Activated T-cell treated with anti-CD3 and anti-CD28 coated beads, Interleukin-2, amount 50 U/mL, for 24 hours (primary cell): ENCODE data around the gene APLF.
"Not testable (repeated sequence)": the region's sequence is repeated elsewhere in the genome, so short reads cannot be mapped to it uniquely, and the experiment has no call there.

ENCODE experiments used
- DNase-seq: peaks from one replicate; pipeline ENCODE4 v3.0.0-alpha.2; 2020
- H3K27ac Mint-ChIP-seq: 2 replicates; pipeline ENCODE4 v1.8.0; 2020; ENCODE audit warnings: mild to moderate bottlenecking, mixed read lengths
- H3K27me3 Mint-ChIP-seq: 2 replicates; pipeline ENCODE4 v1.8.0; 2020; ENCODE audit warnings: mixed read lengths
- H3K36me3 Mint-ChIP-seq: 2 replicates; pipeline ENCODE4 v1.8.0; 2020; ENCODE audit warnings: low read depth, mixed read lengths
- H3K4me1 Mint-ChIP-seq: 2 replicates; pipeline ENCODE4 v1.8.0; 2020; ENCODE audit warnings: low read depth, mixed read lengths
- H3K4me3 Mint-ChIP-seq: 2 replicates; pipeline ENCODE4 v1.8.0; 2020; ENCODE audit warnings: mild to moderate bottlenecking, moderate library complexity, mixed read lengths
- H3K9me3 Mint-ChIP-seq: 2 replicates; pipeline ENCODE4 v1.8.0; 2020; ENCODE audit warnings: mixed read lengths

The APLF gene

DNA sequence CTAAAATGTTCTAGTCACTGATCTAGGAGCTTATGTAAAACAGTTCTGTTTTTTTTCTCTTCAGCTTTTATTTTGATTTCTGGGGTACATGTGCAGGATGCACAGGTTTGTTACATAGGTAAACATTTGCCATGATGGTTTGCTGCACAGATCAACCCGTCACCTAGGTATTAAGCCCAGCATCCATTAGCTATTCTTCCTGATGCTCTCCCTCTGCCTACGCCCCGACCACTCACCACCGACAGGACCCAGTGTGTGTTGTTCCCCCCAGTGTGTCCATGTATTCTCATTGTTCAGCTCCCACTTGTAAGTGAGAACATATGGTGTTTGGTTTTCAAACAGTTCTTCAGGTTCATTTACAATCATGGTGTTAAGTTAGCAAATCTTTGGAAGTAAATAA is 91.2 kb downstream of the APLF start:
- no peak for DNase-seq
- peaks cover 10% of the 10 kb centered on the region for H3K4me1 Mint-ChIP-seq
- no peak overlapping the region for H3K4me3 Mint-ChIP-seq
- H3K9me3 Mint-ChIP-seq, result no peaks in the 10 kb centered on the region
- H3K27ac Mint-ChIP-seq, result no peak overlapping the region
- H3K27me3 Mint-ChIP-seq, result no peaks in the 10 kb centered on the region
- H3K36me3 Mint-ChIP-seq, result no peaks in the 10 kb centered on the region

DNA sequence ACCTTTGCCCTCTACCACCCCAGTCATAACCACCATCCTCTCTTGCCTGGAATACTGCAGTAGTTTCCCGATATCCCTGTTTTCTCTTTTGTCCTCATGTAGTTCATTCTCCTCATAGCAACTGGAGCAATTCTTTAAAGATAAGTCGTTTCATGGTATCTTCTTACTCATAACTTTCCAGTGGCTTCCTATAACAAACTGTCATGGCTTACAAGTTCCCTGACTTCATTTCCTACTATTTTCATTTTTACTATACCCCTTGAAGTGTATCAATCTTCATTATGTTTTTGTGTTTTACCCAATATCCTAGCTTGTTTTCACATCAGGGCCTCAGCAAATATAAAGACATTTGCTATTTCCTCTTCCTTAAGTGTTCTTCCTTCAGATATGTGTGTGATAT is 92.3 kb downstream of the APLF start:
- H3K27ac Mint-ChIP-seq, result no peak overlapping the region
- no peak for DNase-seq
- H3K27me3 Mint-ChIP-seq, result no peaks in the 10 kb centered on the region
- H3K9me3 Mint-ChIP-seq, result no peaks in the 10 kb centered on the region
- no peaks in the 10 kb centered on the region for H3K36me3 Mint-ChIP-seq
- peaks cover 10% of the 10 kb centered on the region for H3K4me1 Mint-ChIP-seq
- no peak overlapping the region for H3K4me3 Mint-ChIP-seq

DNA sequence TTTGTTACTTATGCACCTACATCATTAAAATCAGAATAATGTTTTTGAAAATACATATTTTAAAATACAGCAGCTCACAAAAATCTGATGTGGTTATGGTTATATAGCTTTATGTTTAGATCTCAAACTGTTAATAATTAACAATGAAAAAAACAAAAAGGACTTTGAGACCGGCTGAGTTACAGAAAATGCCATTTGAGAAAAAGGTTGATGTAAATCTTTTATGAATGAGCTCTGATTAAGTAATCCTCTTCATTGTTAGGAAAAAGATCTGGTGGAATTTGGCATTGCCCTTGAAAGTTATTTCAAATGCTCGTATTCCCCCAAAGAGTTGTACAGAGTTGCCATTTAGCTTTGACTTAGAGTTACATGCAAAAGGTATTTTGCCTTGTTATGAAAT is 93.2 kb downstream of the APLF start:
- H3K36me3 Mint-ChIP-seq, result no peaks in the 10 kb centered on the region
- H3K4me1 Mint-ChIP-seq, result peaks cover 10% of the 10 kb centered on the region
- H3K9me3 Mint-ChIP-seq, result no peaks in the 10 kb centered on the region
- no peaks in the 10 kb centered on the region for H3K27me3 Mint-ChIP-seq
- H3K27ac Mint-ChIP-seq, result no peak overlapping the region
- no peak overlapping the region for H3K4me3 Mint-ChIP-seq
- DNase-seq, result no peak

DNA sequence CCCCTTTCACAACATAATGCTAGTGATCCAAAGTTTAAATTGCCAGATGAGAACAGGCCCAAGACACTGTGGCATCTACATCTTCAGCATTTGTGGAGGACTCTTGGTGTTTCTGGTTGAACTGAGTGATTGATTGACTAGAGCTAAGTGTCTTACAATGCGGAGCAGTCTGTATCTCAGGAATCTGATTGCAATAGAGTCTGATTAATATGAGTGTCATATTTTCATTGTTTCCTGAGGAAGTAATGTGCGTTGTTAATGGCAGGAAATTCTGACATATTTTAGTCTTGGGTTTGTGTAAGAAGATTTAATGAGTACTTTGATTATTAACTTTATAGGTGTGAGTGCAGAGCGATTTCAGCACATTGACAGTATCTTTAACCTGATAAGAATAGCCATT is 94.0 kb downstream of the APLF start:
- Mint-ChIP-seq H3K4me1 (peaks cover 10% of the 10 kb centered on the region), H3K27ac (no peak overlapping the region), H3K9me3 (no peaks in the 10 kb centered on the region), H3K4me3 (no peak overlapping the region), H3K27me3 (no peaks in the 10 kb centered on the region), H3K36me3 (no peaks in the 10 kb centered on the region)
- no peak for DNase-seq

DNA sequence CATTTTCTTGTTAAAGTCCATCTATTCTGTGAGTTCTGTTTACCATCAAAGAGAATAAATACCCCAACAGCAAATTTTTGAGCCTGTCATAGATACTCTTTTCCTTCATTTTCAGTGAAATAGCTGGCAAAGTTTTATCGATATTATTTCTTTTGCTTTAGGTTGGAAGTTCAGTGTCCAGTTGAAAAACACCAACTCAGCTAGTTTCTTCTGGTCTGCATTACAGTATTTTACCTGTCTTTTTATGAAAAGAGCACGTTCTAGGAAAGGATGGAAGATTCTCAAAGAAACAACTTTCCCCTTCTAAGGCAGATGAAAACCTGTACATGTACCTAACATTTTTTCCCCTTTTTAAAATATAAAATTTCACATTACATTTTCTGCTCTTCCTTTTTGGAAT is 95.5 kb downstream of the APLF start:
- H3K9me3 Mint-ChIP-seq, result no peaks in the 10 kb centered on the region
- no peak overlapping the region for H3K27ac Mint-ChIP-seq
- H3K4me1 Mint-ChIP-seq, result peaks cover 10% of the 10 kb centered on the region
- H3K36me3 Mint-ChIP-seq, result no peaks in the 10 kb centered on the region
- no peak overlapping the region for H3K4me3 Mint-ChIP-seq
- DNase-seq, result no peak
- H3K27me3 Mint-ChIP-seq, result no peaks in the 10 kb centered on the region

DNA sequence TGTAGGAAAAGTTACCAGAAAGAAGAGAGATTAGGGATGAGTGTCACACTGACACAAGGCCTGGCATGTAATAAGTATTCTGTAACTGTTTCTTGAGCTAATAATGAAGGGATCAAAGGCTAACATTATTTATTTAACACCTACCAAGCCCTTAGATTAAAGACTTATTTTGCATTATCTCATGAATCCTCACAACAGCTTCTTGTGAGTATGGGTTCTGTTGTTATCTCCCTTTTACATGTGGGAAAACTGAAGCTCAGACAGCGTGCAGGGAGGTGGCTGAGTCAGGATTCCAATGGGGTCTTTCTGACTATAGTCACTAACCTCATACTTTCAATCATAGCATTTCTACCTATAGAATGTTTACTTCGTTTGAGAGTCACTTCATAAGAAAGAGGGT is 97.0 kb downstream of the APLF start:
- DNase-seq, result no peak
- peaks cover 5% of the 10 kb centered on the region for H3K4me1 Mint-ChIP-seq
- no peak overlapping the region for H3K4me3 Mint-ChIP-seq
- H3K27ac Mint-ChIP-seq, result no peak overlapping the region
- no peaks in the 10 kb centered on the region for H3K9me3 Mint-ChIP-seq
- H3K36me3 Mint-ChIP-seq, result no peaks in the 10 kb centered on the region
- no peaks in the 10 kb centered on the region for H3K27me3 Mint-ChIP-seq

DNA sequence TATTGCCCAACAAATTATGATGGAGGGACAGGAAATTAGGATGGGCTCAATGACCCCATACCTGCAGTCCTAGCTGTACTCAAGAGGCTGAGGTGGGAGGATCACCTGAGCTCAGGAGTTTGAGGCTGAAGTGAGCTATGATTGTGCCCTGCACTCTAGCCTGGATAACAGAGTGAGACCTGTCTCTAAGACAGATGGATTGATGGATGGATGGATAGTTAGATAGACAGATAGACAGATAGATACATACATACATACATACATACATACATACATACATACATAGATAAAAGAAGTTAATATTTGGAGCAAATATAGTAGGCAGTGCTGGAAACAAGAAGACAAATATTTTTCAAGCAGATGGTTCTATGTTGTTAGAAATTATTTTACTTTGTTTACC is 97.9 kb downstream of the APLF start:
- DNase-seq, result no peak
- Mint-ChIP-seq H3K9me3 (no peaks in the 10 kb centered on the region), H3K36me3 (peaks cover 1% of the 10 kb centered on the region), H3K27me3 (no peaks in the 10 kb centered on the region), H3K4me1 (no peaks in the 10 kb centered on the region), H3K4me3 (no peak overlapping the region), H3K27ac (no peak overlapping the region)

DNA sequence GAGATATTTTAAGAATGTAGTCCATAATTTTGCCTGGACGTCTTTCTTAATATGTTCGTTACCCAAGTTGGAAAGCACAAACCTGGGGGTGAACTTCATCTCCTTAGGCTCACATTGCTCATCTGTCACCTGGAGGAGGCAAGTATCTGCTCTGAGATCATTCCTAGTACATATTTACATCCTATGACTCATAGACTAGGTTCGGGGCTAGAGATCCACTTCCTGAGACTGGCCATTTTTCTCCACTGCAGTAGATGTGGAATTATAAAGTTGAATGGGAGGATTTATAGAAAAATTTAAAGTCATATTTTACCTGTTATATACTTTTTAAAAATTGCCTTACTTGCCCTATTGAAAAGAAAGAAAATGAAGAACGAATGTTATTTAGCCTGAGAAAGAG is 98.5 kb downstream of the APLF start:
- peaks cover 5% of the 10 kb centered on the region for H3K36me3 Mint-ChIP-seq
- H3K27me3 Mint-ChIP-seq, result no peaks in the 10 kb centered on the region
- no peak overlapping the region for H3K27ac Mint-ChIP-seq
- no peak for DNase-seq
- H3K4me3 Mint-ChIP-seq, result no peak overlapping the region
- H3K4me1 Mint-ChIP-seq, result no peaks in the 10 kb centered on the region
- H3K9me3 Mint-ChIP-seq, result no peaks in the 10 kb centered on the region

DNA sequence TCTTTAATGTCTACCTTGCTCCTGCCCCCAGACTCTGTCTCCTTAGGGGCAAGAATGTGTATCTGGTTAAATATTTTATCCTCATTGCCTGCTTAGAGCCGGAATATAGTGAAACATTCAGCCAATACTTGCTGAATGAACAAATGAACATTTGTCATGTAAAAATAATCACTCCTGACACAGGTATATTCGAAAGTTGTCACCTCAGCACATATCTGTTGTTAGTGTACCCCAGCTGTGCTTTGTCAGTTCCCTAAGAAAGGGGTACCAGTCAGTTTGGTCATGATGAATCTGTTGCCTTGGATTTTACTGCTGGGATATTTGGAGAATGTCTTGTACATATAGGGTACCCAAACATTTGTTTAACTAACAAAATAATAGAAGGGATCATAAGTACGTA is 99.0 kb downstream of the APLF start:
- Mint-ChIP-seq H3K4me3 (no peak overlapping the region), H3K4me1 (no peaks in the 10 kb centered on the region), H3K27ac (no peak overlapping the region), H3K27me3 (no peaks in the 10 kb centered on the region), H3K9me3 (no peaks in the 10 kb centered on the region), H3K36me3 (peaks cover 5% of the 10 kb centered on the region)
- DNase-seq, result no peak

DNA sequence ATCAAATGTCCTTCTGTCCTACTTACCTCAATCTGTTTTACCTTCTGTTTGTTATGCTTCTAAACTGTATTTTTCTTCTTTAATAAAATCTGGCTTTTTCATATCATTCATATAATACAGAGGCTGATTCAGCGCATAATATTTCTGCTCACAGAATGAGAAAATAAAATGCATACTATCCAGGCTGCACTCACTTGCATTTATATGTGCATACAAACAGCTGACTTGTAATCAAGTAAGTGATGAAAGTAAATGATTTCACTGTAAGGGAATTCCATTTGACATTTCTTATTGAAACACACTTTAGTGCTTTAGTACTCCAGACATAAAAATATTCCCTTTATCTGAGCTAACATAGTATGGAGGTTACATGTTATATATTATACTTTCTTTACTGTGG is 100.7 kb downstream of the APLF start:
- peaks cover 5% of the 10 kb centered on the region for H3K36me3 Mint-ChIP-seq
- no peaks in the 10 kb centered on the region for H3K27me3 Mint-ChIP-seq
- no peak for DNase-seq
- H3K4me1 Mint-ChIP-seq, result no peaks in the 10 kb centered on the region
- H3K27ac Mint-ChIP-seq, result no peak overlapping the region
- no peaks in the 10 kb centered on the region for H3K9me3 Mint-ChIP-seq
- no peak overlapping the region for H3K4me3 Mint-ChIP-seq

DNA sequence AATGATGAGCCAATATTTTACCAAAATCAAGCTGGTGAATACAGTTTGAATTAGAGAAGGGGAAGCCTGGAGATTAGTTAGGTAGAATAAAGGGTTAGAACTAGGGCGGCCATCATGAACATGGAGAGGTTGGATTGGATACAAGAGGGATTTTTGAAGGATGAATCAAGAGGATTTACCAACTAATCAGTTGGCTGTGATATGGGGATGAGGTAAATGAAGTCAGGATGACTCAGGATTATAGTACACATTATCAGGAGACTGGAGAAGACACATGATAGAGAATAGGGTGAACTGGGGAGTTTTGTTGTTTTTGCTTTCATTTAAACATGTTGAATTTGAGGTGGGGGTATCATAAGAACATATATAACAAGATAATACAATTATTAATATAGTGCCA is 102.2 kb downstream of the APLF start:
- Mint-ChIP-seq H3K4me1 (no peaks in the 10 kb centered on the region), H3K27me3 (no peaks in the 10 kb centered on the region), H3K9me3 (no peaks in the 10 kb centered on the region), H3K36me3 (peaks cover 5% of the 10 kb centered on the region), H3K4me3 (no peak overlapping the region), H3K27ac (no peak overlapping the region)
- no peak for DNase-seq

DNA sequence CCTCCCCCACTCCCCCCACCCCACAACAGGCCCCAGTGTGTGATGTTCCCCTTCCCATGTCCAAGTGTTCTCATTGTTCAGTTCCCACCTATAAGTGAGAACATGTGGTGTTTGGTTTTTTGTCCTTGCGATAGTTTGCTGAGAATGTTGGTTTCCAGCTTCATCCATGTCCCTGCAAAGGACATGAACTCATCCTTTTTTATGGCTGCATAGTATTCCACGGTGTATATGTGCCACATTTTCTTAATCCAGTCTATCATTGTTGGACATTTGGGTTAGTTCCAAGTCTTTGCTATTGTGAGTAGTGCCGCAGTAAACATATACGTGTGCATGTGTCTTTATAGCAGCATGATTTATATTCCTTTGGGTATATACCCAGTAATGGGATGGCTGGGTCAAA is 103.0 kb downstream of the APLF start:
- H3K36me3 Mint-ChIP-seq, H3K4me3 Mint-ChIP-seq, H3K4me1 Mint-ChIP-seq, H3K9me3 Mint-ChIP-seq, H3K27me3 Mint-ChIP-seq, DNase-seq, H3K27ac Mint-ChIP-seq: not testable (repeated sequence)

DNA sequence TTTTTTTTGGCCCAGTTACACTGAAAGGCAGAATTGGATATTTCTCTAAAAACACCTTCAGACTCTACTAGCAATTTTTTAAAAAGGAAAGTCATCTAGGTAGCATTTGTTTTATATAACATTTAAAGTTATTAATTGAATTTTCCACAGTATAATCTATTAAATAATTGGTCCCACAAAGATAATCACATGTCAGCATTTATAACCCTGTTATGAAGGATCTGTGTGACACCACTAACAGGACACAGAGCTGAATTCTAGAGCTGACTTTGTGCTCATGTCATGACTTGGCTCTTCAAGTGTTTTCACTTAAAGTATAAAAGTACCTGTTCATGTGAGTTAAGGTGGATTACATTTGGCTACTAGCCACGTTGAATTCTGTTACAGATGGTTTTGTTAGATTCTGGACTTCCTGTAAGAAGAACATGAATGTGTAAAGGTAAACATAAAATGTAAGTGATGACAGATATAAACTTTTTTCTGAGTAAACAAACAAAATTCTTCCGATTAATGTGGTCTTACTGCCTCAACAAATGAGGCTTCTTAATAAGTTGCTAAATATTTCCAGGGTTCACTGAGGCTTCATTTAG is 106.9 kb downstream of the APLF start:
- no peak overlapping the region for H3K27ac Mint-ChIP-seq
- no peaks in the 10 kb centered on the region for H3K27me3 Mint-ChIP-seq
- no peaks in the 10 kb centered on the region for H3K9me3 Mint-ChIP-seq
- H3K4me1 Mint-ChIP-seq, result no peaks in the 10 kb centered on the region
- no peak for DNase-seq
- no peak overlapping the region for H3K4me3 Mint-ChIP-seq
- peaks cover 14% of the 10 kb centered on the region for H3K36me3 Mint-ChIP-seq

DNA sequence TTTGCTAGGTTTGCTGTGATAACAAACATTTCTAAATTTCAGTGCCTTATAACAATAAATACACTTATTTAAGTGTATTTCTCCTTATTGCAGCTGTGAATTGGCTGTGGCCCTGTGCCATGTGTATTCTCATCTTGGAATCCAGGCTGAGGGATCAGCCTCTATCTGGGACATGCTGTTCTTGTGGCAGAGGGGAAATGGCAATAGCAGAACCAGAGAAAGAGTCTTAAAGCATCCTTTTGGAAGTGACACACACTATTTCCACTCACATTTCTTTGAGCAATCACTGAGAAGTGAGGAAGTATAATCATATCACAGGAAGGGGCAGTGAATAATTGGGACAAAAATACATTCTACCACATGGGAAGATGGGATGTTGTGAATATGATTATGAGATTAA is 109.8 kb downstream of the APLF start:
- no peak overlapping the region for H3K4me3 Mint-ChIP-seq
- peaks cover 13% of the 10 kb centered on the region for H3K36me3 Mint-ChIP-seq
- no peaks in the 10 kb centered on the region for H3K9me3 Mint-ChIP-seq
- DNase-seq, result no peak
- no peaks in the 10 kb centered on the region for H3K4me1 Mint-ChIP-seq
- H3K27ac Mint-ChIP-seq, result no peak overlapping the region
- no peaks in the 10 kb centered on the region for H3K27me3 Mint-ChIP-seq

DNA sequence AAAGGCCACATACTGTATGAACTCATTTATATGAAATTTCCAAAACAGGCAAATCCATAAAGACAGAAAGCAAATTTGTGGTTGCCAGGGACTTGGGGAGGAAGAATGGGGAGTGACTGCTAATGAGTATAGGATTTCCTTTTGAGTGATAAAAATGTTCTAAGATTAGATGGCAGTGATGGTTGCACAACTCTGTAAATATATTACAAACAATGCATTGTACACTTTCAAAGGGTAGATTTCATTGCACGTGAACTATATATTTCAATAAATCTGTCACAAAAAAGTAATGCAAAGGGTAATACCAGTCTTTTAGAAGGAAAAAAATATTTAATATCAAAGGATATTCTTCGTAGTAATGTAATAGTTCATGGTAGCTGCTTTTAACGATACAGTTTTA is 112.3 kb downstream of the APLF start:
- no peak overlapping the region for H3K27ac Mint-ChIP-seq
- H3K27me3 Mint-ChIP-seq, result no peaks in the 10 kb centered on the region
- DNase-seq, result no peak
- no peak overlapping the region for H3K4me3 Mint-ChIP-seq
- H3K9me3 Mint-ChIP-seq, result no peaks in the 10 kb centered on the region
- no peaks in the 10 kb centered on the region for H3K4me1 Mint-ChIP-seq
- peaks cover 13% of the 10 kb centered on the region for H3K36me3 Mint-ChIP-seq

DNA sequence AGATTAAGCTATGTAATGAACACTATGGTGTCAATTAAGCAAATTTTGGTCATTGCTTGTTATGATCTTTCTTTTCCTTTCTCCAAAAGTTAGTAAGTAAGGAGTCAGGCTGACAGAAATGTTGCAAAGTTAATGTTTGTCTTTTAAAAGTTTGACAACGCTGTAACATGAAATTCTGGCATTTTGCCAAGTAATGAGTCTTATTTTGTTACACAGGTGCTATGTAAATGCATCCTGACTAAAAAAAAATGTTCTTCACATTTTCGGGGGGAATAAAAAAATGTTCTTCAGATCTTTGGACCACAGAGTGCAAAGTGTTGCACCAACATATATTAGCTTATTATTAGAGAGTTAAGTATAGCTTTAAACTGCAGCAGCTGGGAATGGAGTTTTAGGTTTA is 121.2 kb downstream of the APLF start:
- Mint-ChIP-seq H3K9me3 (no peaks in the 10 kb centered on the region), H3K36me3 (no peaks in the 10 kb centered on the region), H3K4me1 (no peaks in the 10 kb centered on the region), H3K4me3 (no peak overlapping the region), H3K27ac (no peak overlapping the region), H3K27me3 (no peaks in the 10 kb centered on the region)
- DNase-seq, result no peak
